Stomach (tissue), 9 donors: ENCODE measurements around the gene PPHLN1. TPM values are rescaled to one million over a fixed set of nuclear protein-coding genes. Genes with fewer than 3 reads are reported as not detected.

Source experiments
- DNase-seq, 2 donors: peaks; one replicate each; pipeline versions ENCODE4 v3.0.0 to v3.0.0-alpha.2; 2013 to 2019
- H3K27ac ChIP-seq, 5 donors: fragments of 200-600 bp in 4 of 5; sonication (generic) in 4 of 5; one replicate each; pipeline ENCODE4 v1.5.1; 2013 to 2019; ENCODE audit warnings: mild to moderate bottlenecking in 1 of 5, moderate library complexity in 1 of 5
- H3K27me3 ChIP-seq, 3 donors: fragments of 200-600 bp; sonication (generic); one replicate each; pipeline ENCODE4 v1.5.1; 2017 to 2019; ENCODE audit warnings: mixed run types in 1 of 3
- H3K36me3 ChIP-seq, 4 donors: fragments of 200-600 bp; sonication (generic); 1 replicate in 3 of 4; 2 replicates in 1 of 4; pipeline ENCODE4 v1.5.1; 2016 to 2019
- H3K4me1 ChIP-seq, 4 donors: fragments of 200-600 bp; sonication (generic); one replicate each; pipeline ENCODE4 v1.5.1; 2016 to 2019
- H3K4me3 ChIP-seq, 4 donors: fragments of 200-600 bp; sonication (generic) in 3 of 4; one replicate each; pipeline ENCODE4 v1.5.1; 2016 to 2019; ENCODE audit warnings: mild to moderate bottlenecking in 1 of 4
- H3K9me3 ChIP-seq, 4 donors: fragments of 200-600 bp; sonication (generic); one replicate each; pipeline ENCODE4 v1.5.1; 2016 to 2019
- EP300 ChIP-seq: sonication (generic); formaldehyde crosslinking; IDR thresholded peaks from one replicate; pipeline ENCODE4 v1.6.1; 2017; ENCODE audit warnings: antibody characterized with exemption
- POLR2A ChIP-seq, 4 donors: fragments of 450-650 bp; IDR thresholded peaks; one replicate each; pipeline ENCODE4 v1.6.1; 2016; ENCODE audit warnings: antibody characterized with exemption in 4 of 4, control low read depth in 2 of 4, mild to moderate bottlenecking in 1 of 4, moderate library complexity in 1 of 4
- POLR2AphosphoS5 ChIP-seq, 3 donors: sonication (generic); formaldehyde crosslinking; IDR thresholded peaks; one replicate each; pipeline ENCODE4 v1.6.1; 2016; ENCODE audit warnings: antibody characterized with exemption in 3 of 3
- WGBS, 5 donors: extraction: QIAGEN DNeasy Blood & Tissue Kit in 3 of 5; methylation state at CpG; one replicate each; pipeline versions ENCODE4 v1.1.5 to v1.1.7; 2013 to 2018; 5-methylcytosine and 5-hydroxymethylcytosine counted together
- intact Hi-C: fragments of 100-400 bp; cut with DNase I; formaldehyde crosslinking; loops from one replicate; pipeline ENCODE4 v1.15.1; 2023; ENCODE audit warnings: low total_unique reads
- polyA plus RNA-seq, 3 donors: library from polyadenylated mRNA; stranded (reverse); fragments of 200-250 nt; gene quantifications; one replicate each; pipeline ENCODE4 v1.2.3, GENCODE V29; 2013
- total RNA-seq, 5 donors: library from RNA; depleted of rRNA; stranded (reverse); fragments of >200 nt; gene quantifications; one replicate each; pipeline versions ENCODE4 v1.1.0 to v1.2.3, GENCODE V29; 2014 to 2016
- TF ChIP-seq, protein P1 (sequence below), 7 experiments: fragments of 450-650 bp in 4 of 7; fragments of 200-600 bp in 3 of 7; sonication (generic) in 3 of 7; IDR thresholded peaks; one replicate each; pipeline ENCODE4 v1.5.1; 2016 to 2019; ENCODE audit warnings: antibody characterized with exemption in 7 of 7, control low read depth in 2 of 7, mild to moderate bottlenecking in 1 of 7
- donor health status: healthy with polysubstance abuse.
- donor health status: Bipolar disorder and iron deficiency.
- donor health status: healthy.

PPHLN1 gene
- total and polyA plus RNA-seq, 8 donors: 23.5 to 213 (median 52.0) TPM

DNA sequence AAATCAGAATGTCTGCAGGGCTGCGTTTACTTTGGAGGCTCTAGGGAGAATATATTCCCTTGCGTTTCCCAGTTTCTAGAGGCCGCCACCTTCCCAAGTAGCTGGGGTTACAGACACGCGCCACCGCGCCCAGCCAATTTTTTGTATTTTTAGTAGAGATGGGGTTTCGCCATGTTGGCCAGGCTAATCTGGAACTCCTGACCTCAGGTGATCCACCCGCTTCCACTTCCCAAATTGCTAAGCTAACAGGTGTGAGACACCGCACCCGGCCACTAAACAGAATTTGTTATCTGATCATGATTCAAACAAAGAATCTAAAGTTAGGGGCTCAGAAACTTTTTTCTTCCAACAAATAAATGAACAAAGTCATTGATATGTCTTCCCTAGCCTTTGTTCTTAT, 114.6 kb downstream of the PPHLN1 start:
- peaks cover 0 to 9% (median 3%) of the 10 kb centered on the region in 4 donors for H3K9me3 ChIP-seq
- 91 to 98% (median 97%) methylated on average over 11 of the region's 11 CpGs for WGBS, 5 donors
- intact Hi-C loops: no loop called here
- DNase-seq: no peak
- no peak overlapping the region for H3K4me3 ChIP-seq
- peaks cover 8 to 47% (median 36%) of the 10 kb centered on the region in 4 donors for H3K36me3 ChIP-seq
- H3K4me1 ChIP-seq: no peaks in the 10 kb centered on the region
- no peaks in the 10 kb centered on the region for H3K27me3 ChIP-seq
- H3K27ac ChIP-seq: no peak overlapping the region
- TF ChIP-seq POLR2A (IDR thresholded peaks at IDR 0.05) (no peak), POLR2AphosphoS5 (IDR thresholded peaks at IDR 0.05) (no peak), EP300 (no peak)
- TF ChIP-seq, protein P1, sequence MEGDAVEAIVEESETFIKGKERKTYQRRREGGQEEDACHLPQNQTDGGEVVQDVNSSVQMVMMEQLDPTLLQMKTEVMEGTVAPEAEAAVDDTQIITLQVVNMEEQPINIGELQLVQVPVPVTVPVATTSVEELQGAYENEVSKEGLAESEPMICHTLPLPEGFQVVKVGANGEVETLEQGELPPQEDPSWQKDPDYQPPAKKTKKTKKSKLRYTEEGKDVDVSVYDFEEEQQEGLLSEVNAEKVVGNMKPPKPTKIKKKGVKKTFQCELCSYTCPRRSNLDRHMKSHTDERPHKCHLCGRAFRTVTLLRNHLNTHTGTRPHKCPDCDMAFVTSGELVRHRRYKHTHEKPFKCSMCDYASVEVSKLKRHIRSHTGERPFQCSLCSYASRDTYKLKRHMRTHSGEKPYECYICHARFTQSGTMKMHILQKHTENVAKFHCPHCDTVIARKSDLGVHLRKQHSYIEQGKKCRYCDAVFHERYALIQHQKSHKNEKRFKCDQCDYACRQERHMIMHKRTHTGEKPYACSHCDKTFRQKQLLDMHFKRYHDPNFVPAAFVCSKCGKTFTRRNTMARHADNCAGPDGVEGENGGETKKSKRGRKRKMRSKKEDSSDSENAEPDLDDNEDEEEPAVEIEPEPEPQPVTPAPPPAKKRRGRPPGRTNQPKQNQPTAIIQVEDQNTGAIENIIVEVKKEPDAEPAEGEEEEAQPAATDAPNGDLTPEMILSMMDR (IDR thresholded peaks at IDR 0.05): no peak

DNA sequence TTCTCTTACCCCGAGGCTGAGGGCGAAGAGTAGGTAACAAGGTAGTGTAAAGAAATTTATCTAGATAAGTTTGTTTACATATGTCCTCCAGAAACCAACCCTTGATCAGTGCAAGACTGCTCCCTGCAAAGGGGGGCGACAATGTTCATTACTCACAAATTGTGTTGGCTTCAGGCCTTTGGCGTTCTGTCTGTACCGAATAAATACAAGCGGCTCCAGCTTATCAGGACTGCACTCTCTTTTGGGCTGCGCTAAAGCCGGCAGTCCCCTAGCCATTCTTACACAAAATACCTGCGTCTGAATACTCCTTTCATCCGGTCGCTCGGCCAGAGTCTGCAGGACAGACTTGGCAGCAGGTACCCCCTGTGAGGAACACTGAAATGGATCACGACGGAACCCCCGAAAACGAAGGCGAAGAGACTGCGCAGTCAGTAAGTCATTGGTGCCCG, 116.4 kb downstream of the PPHLN1 start:
- DNase-seq: peak in 1 of 2 donors; percentile 12
- 49 to 79% (median 60%) methylated on average over 19 of the region's 19 CpGs for WGBS, 5 donors
- Histone ChIP-seq H3K9me3 (peaks cover 0 to 9% (median 3%) of the 10 kb centered on the region in 4 donors), H3K27me3 (no peaks in the 10 kb centered on the region), H3K27ac (no peak overlapping the region), H3K4me3 (no peak overlapping the region), H3K4me1 (peaks cover 0 to 14% (median 0%) of the 10 kb centered on the region in 4 donors), H3K36me3 (peaks cover 8 to 64% (median 53%) of the 10 kb centered on the region in 4 donors)
- TF ChIP-seq POLR2AphosphoS5 (IDR thresholded peaks at IDR 0.05): no peak
- TF ChIP-seq, protein P1 (IDR thresholded peaks at IDR 0.05): no peak
- no peak for TF ChIP-seq EP300
- no peak for TF ChIP-seq POLR2A (IDR thresholded peaks at IDR 0.05)
- intact Hi-C loops: no loop called here

DNA sequence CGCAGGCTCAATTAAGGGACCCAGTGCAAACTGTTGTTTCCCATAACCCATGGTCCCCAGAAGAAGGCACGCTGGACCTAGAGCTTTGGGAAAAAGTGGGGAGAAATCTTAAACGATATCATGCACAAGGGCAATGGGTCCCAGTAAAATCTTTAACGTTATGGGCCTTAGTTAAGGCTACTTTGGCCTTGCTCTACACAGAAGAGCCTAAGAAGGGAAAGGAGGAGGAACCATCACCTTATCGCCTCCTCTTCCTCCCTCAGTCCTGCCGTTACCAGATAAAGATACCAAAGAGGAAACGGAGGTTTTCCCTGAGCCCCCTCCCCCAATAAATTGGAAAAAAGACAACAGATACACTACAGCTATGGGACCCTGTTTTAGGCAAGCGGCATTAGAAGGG, 116.9 kb downstream of the PPHLN1 start:
- TF ChIP-seq, protein P1 (IDR thresholded peaks at IDR 0.05): no peak
- TF ChIP-seq POLR2AphosphoS5 (IDR thresholded peaks at IDR 0.05) (no peak), EP300 (no peak), POLR2A (IDR thresholded peaks at IDR 0.05) (no peak)
- Histone ChIP-seq H3K27ac (no peak overlapping the region), H3K36me3 (peaks cover 8 to 64% (median 55%) of the 10 kb centered on the region in 4 donors), H3K9me3 (peaks cover 0 to 9% (median 3%) of the 10 kb centered on the region in 4 donors), H3K4me3 (no peak overlapping the region), H3K4me1 (peaks cover 0 to 14% (median 0%) of the 10 kb centered on the region in 4 donors), H3K27me3 (no peaks in the 10 kb centered on the region)
- DNase-seq: no peak
- intact Hi-C loops: no loop called here
- WGBS, 5 donors: 88 to 93% (median 90%) methylated on average over 8 of the region's 8 CpGs

DNA sequence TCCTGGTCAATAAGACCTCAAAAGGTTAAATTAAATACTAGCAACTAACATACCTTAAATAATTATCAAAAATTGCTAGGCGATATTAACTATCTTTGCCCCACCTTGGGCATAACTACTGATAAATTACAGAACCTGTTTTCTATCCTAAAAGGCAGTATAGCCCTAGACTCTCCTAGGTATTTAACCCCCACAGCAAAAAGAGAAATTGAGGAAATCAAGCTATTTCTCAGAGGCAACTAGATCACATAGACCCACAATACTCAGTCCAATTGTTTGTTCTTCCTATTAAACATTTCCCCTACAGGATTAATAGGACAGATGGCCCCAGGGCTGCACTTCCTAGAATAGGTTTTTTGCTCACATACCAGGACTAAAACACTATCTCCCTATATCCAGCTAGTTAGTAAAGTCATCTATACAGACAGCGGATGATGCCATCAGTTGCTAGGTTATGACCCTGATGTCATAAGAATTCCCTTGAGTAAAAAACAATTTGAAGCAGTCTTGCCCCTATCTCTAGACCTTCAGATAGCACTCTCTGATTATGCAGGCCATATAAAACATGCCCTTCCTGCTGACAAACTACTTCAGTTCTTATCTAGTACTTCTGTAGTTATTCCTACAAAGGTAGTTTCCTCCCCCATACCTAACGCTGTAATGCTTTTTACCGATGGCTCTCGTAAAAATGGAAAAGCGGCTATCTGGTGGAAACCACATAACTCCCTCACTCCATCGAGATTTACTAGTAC, 118.4 kb downstream of the PPHLN1 start:
- TF ChIP-seq EP300: no peak
- TF ChIP-seq POLR2AphosphoS5 (IDR thresholded peaks at IDR 0.05): no peak
- 91 to 97% (median 96%) methylated on average over 7 of the region's 7 CpGs for WGBS, 5 donors
- no peak for DNase-seq
- Histone ChIP-seq H3K27ac (no peak overlapping the region), H3K4me1 (peaks cover 0 to 14% (median 0%) of the 10 kb centered on the region in 4 donors), H3K36me3 (peaks cover 8 to 72% (median 63%) of the 10 kb centered on the region in 4 donors), H3K4me3 (no peak overlapping the region), H3K27me3 (no peaks in the 10 kb centered on the region), H3K9me3 (peaks cover 0 to 9% (median 3%) of the 10 kb centered on the region in 4 donors)
- intact Hi-C loops: no loop called here
